Smooth muscle cell (in vitro differentiated cells): Measurements from ENCODE around the gene SSC5D. TPM values are rescaled to one million over a fixed set of nuclear protein-coding genes. Genes with fewer than 3 reads are reported as not detected.

ENCODE experiments used
- DNase-seq: peaks from one replicate; lab custom pipeline; 2025; ENCODE audit not compliant: unreplicated experiment; lab: John Stamatoyannopoulos, UW
- H2AFZ ChIP-seq: fragments of 200-600 bp; sonication (generic); 2 replicates; pipeline ENCODE4 v1.6.0; 2016; ENCODE audit warnings: antibody characterized with exemption, low read depth, mild to moderate bottlenecking
- H3F3A ChIP-seq: fragments of 200-600 bp; sonication (generic); 2 replicates; pipeline ENCODE4 v1.6.0; 2017; ENCODE audit warnings: antibody characterized with exemption, low read depth
- H3K27ac ChIP-seq: fragments of 200-600 bp; sonication (generic); 2 replicates; pipeline ENCODE4 v1.5.1; 2016; ENCODE audit warnings: low read depth, mild to moderate bottlenecking
- H3K27me3 ChIP-seq: fragments of 200-600 bp; sonication (generic); 2 replicates; pipeline ENCODE4 v1.6.1; 2016; ENCODE audit warnings: low read depth, mild to moderate bottlenecking
- H3K36me3 ChIP-seq: fragments of 200-600 bp; sonication (generic); 2 replicates; pipeline ENCODE4 v1.5.1; 2016; ENCODE audit warnings: low read depth
- H3K4me1 ChIP-seq: fragments of 200-600 bp; sonication (generic); 2 replicates; pipeline ENCODE4 v1.5.1; 2016; ENCODE audit warnings: low read depth
- H3K4me2 ChIP-seq: fragments of 200-600 bp; sonication (generic); 2 replicates; pipeline ENCODE4 v1.6.0; 2016; ENCODE audit warnings: mild to moderate bottlenecking
- H3K4me3 ChIP-seq: fragments of 200-600 bp; sonication (generic); 2 replicates; pipeline ENCODE4 v1.5.1; 2016; ENCODE audit warnings: mild to moderate bottlenecking
- H3K79me2 ChIP-seq: fragments of 200-600 bp; sonication (generic); 2 replicates; pipeline ENCODE4 v1.6.0; 2016; ENCODE audit warnings: low read depth, mild to moderate bottlenecking
- H3K9ac ChIP-seq: fragments of 200-600 bp; sonication (generic); 2 replicates; pipeline ENCODE4 v1.6.0; 2016; ENCODE audit warnings: low read depth
- H3K9me3 ChIP-seq: fragments of 200-600 bp; sonication (generic); replicated peaks from 2 replicates; pipeline ENCODE4 v1.5.1; 2016; ENCODE audit warnings: low read depth
- H4K20me1 ChIP-seq: fragments of 200-600 bp; sonication (generic); 2 replicates; pipeline ENCODE4 v1.6.0; 2016; ENCODE audit warnings: low read depth
- CTCF ChIP-seq: fragments of 200-600 bp; sonication (generic); IDR thresholded peaks from 2 replicates; pipeline ENCODE4 v1.5.1; 2017; ENCODE audit warnings: borderline replicate concordance, mild to moderate bottlenecking, antibody characterized with exemption; ENCODE audit not compliant: insufficient read depth, poor library complexity, severe bottlenecking
- WGBS: methylation state at CpG from one replicate; pipeline ENCODE4 v1.1.7; 2016; ENCODE audit warnings: low lambda C conversion rate; 5-methylcytosine and 5-hydroxymethylcytosine counted together
- polyA plus RNA-seq: library from polyadenylated mRNA; unstranded; fragments of >200 nt; fragmentation: Nextera tagmentation; extraction: Ambion mirVana; gene quantifications from 2 replicates; pipeline ENCODE4 v1.2.1, GENCODE V29; 2016
- total RNA-seq: library from RNA; depleted of rRNA; stranded (reverse); fragments of >200 nt; gene quantifications from 2 replicates; pipeline ENCODE4 v1.2.3, GENCODE V29; 2014

SSC5D gene
- total and polyA plus RNA-seq, 2 experiments from 2014 or later, result 3.8 to 11.2 TPM

GRCh38 chr19:55443045-55443823 is 45.0 kb upstream of the SSC5D start, which contains the start of gene SHISA7:
SHISA7 (minus strand) TSS chr19:55443300; CDS start chr19:55442863, 437 bp downstream.
- no peak for DNase-seq
- no peaks in the 10 kb centered on the region for H3F3A ChIP-seq
- H2AFZ ChIP-seq, result no peak within 1 kb of the TSS
- H3K27me3 ChIP-seq, result peaks cover 90% of the 10 kb centered on the region
- TF ChIP-seq CTCF, result no peak
- no peaks in the 10 kb centered on the region for H4K20me1 ChIP-seq
- H3K9ac ChIP-seq, result no peak within 1 kb of the TSS
- no peaks in the 10 kb centered on the region for H3K9me3 ChIP-seq
- no peak within 1 kb of the TSS for H3K4me3 ChIP-seq
- no peak within 1 kb of the TSS for H3K27ac ChIP-seq
- H3K4me2 ChIP-seq, result no peak within 1 kb of the TSS
- 8% methylated on average over 31 of the region's 43 CpGs for WGBS
- no peaks in the 10 kb centered on the region for H3K79me2 ChIP-seq
- H3K4me1 ChIP-seq, result no peaks in the 10 kb centered on the region
- H3K36me3 ChIP-seq, result no peaks in the 10 kb centered on the region

GRCh38 chr19:55443824-55444480 is 44.3 kb upstream of the SSC5D start:
- WGBS, result 58% methylated on average over 17 of the region's 18 CpGs
- H3K36me3 ChIP-seq, result no peaks in the 10 kb centered on the region

GRCh38 chr19:55444646-55445045 is 43.6 kb upstream of the SSC5D start:
- H3K27me3 ChIP-seq, result peaks cover 83% of the 10 kb centered on the region
- H3F3A ChIP-seq, result no peaks in the 10 kb centered on the region
- H3K4me1 ChIP-seq, result no peaks in the 10 kb centered on the region
- H3K4me2 ChIP-seq, result no peak overlapping the region
- no peak overlapping the region for H3K4me3 ChIP-seq
- no peak overlapping the region for H2AFZ ChIP-seq
- H3K27ac ChIP-seq, result no peak overlapping the region
- 61% methylated on average over 11 of the region's 11 CpGs for WGBS
- no peak for DNase-seq
- H3K9ac ChIP-seq, result no peak overlapping the region
- H3K36me3 ChIP-seq, result no peaks in the 10 kb centered on the region
- no peak for TF ChIP-seq CTCF
- no peaks in the 10 kb centered on the region for H3K79me2 ChIP-seq
- no peaks in the 10 kb centered on the region for H3K9me3 ChIP-seq
- no peaks in the 10 kb centered on the region for H4K20me1 ChIP-seq

More at GRCh38 chr19:55443824-55444480, 44.3 kb upstream of the SSC5D start:
- H3K9me3 ChIP-seq, result no peaks in the 10 kb centered on the region
- H3K4me1 ChIP-seq, result no peaks in the 10 kb centered on the region
- H3K27ac ChIP-seq, result no peak overlapping the region
- no peaks in the 10 kb centered on the region for H3F3A ChIP-seq
- H4K20me1 ChIP-seq, result no peaks in the 10 kb centered on the region
- no peak overlapping the region for H2AFZ ChIP-seq
- no peak overlapping the region for H3K9ac ChIP-seq
- H3K4me3 ChIP-seq, result no peak overlapping the region
- DNase-seq, result no peak
- peaks cover 83% of the 10 kb centered on the region for H3K27me3 ChIP-seq
- TF ChIP-seq CTCF, result no peak
- H3K79me2 ChIP-seq, result no peaks in the 10 kb centered on the region
- H3K4me2 ChIP-seq, result no peak overlapping the region
